CD8-positive, alpha-beta memory T cell (primary cell): ENCODE results near the gene ARHGEF28. TPM values are rescaled to one million over a fixed set of nuclear protein-coding genes. Genes with fewer than 3 reads are reported as not detected.

ENCODE experiments used
- CTCF ChIA-PET: fragments of 350-600 bp; sonication (Branson Sonifier 250); formaldehyde crosslinking; loops from one replicate; lab custom pipeline; 2021; ENCODE audit warnings: antibody characterized with exemption; lab: Charles Lee
- POLR2A ChIA-PET: fragments of 350-600 bp; sonication (Branson Sonifier 250); formaldehyde crosslinking; loops from one replicate; lab custom pipeline; 2021; ENCODE audit warnings: antibody characterized with exemption; lab: Charles Lee
- DNase-seq, 5 donors: peaks; one replicate each; pipeline versions ENCODE4 v3.0.0 to v3.0.0-alpha.2; 2020 to 2022; ENCODE audit warnings: mixed read lengths in 1 of 5
- H3K27ac ChIP-seq: one replicate; pipeline ENCODE4 v1.7.0; 2013; ENCODE audit warnings: low read depth, mild to moderate bottlenecking, low read length, moderate library complexity
- H3K27me3 ChIP-seq: 2 replicates; pipeline ENCODE4 v1.7.0; 2013; ENCODE audit warnings: low read length, mild to moderate bottlenecking; ENCODE audit not compliant: insufficient read depth, poor library complexity, severe bottlenecking
- H3K36me3 ChIP-seq: 2 replicates; pipeline ENCODE4 v1.7.0; 2013; ENCODE audit warnings: mild to moderate bottlenecking, low read length, moderate library complexity; ENCODE audit not compliant: insufficient read depth
- H3K4me1 ChIP-seq: 2 replicates; pipeline ENCODE4 v1.7.0; 2013; ENCODE audit warnings: mild to moderate bottlenecking, low read length, moderate library complexity; ENCODE audit not compliant: insufficient read depth
- H3K4me3 ChIP-seq: 2 replicates; pipeline ENCODE4 v1.7.0; 2013; ENCODE audit warnings: mild to moderate bottlenecking, low read length
- H3K9me3 ChIP-seq: 2 replicates; pipeline ENCODE4 v1.7.0; 2013; ENCODE audit warnings: mild to moderate bottlenecking, low read length
- H3K27ac Mint-ChIP-seq, 8 donors: one replicate each; pipeline ENCODE4 v1.8.0; 2020 to 2021; ENCODE audit warnings: mixed read lengths in 8 of 8, mild to moderate bottlenecking in 6 of 8, inconsistent platforms in 3 of 8, moderate library complexity in 3 of 8
- H3K27me3 Mint-ChIP-seq, 2 donors: one replicate each; pipeline ENCODE4 v1.8.0; 2020 to 2021; ENCODE audit warnings: mixed read lengths in 2 of 2, mild to moderate bottlenecking in 1 of 2, moderate library complexity in 1 of 2
- H3K36me3 Mint-ChIP-seq, 3 donors: one replicate each; pipeline ENCODE4 v1.8.0; 2020 to 2021; ENCODE audit warnings: mixed read lengths in 3 of 3, inconsistent platforms in 1 of 3, mild to moderate bottlenecking in 1 of 3
- H3K4me1 Mint-ChIP-seq, 3 donors: one replicate each; pipeline ENCODE4 v1.8.0; 2020 to 2021; ENCODE audit warnings: mixed read lengths in 3 of 3, inconsistent platforms in 1 of 3, mild to moderate bottlenecking in 1 of 3
- H3K4me3 Mint-ChIP-seq, 7 donors: one replicate each; pipeline ENCODE4 v1.8.0; 2020 to 2021; ENCODE audit warnings: mixed read lengths in 7 of 7, mild to moderate bottlenecking in 6 of 7, moderate library complexity in 4 of 7, inconsistent platforms in 2 of 7
- H3K9me3 Mint-ChIP-seq, 5 donors: one replicate each; pipeline ENCODE4 v1.8.0; 2020 to 2022; ENCODE audit warnings: mixed read lengths in 5 of 5, mild to moderate bottlenecking in 3 of 5, moderate library complexity in 2 of 5, inconsistent platforms in 1 of 5
- polyA plus RNA-seq: library from polyadenylated mRNA; unstranded; fragments of 300-500 nt; fragmentation: Illumina TruSeq; gene quantifications from one replicate; pipeline ENCODE4 v1.2.3, GENCODE V29; 2021
- total RNA-seq, 2 experiments: library from RNA; stranded (reverse); gene quantifications; one replicate each; pipeline ENCODE4 v1.2.3, GENCODE V29; 2021

ARHGEF28 gene
- total and polyA plus RNA-seq, 3 experiments from 2014 or later, result 0.24 to 0.28 (median 0.27) TPM

GRCh38 chr5:73960426-73960825 is 334.4 kb downstream of the ARHGEF28 start:
- no peak overlapping the region for H3K27ac Mint-ChIP-seq
- H3K9me3 Mint-ChIP-seq, result peaks cover 0 to 4% (median 0%) of the 10 kb centered on the region in 5 donors
- Histone ChIP-seq H3K4me3 (no peak overlapping the region), H3K4me1 (no peaks in the 10 kb centered on the region), H3K27ac (no peak overlapping the region), H3K36me3 (no peaks in the 10 kb centered on the region), H3K9me3 (no peaks in the 10 kb centered on the region), H3K27me3 (no peaks in the 10 kb centered on the region)
- no peak for DNase-seq
- peaks cover 7 to 23% of the 10 kb centered on the region in 2 donors for H3K27me3 Mint-ChIP-seq
- ChIA-PET POLR2A (no interaction called here), CTCF (no interaction called here)
- H3K36me3 Mint-ChIP-seq, result no peaks in the 10 kb centered on the region
- peaks cover 0 to 5% (median 0%) of the 10 kb centered on the region in 3 donors for H3K4me1 Mint-ChIP-seq
- no peak overlapping the region for H3K4me3 Mint-ChIP-seq

- H3K4me3 Mint-ChIP-seq, result no peak overlapping the region
- Histone ChIP-seq H3K4me3 (no peak overlapping the region), H3K27ac (no peak overlapping the region), H3K9me3 (no peaks in the 10 kb centered on the region), H3K27me3 (no peaks in the 10 kb centered on the region), H3K4me1 (no peaks in the 10 kb centered on the region), H3K36me3 (no peaks in the 10 kb centered on the region)
- no peak overlapping the region for H3K27ac Mint-ChIP-seq
- peaks cover 0 to 5% (median 0%) of the 10 kb centered on the region in 3 donors for H3K4me1 Mint-ChIP-seq
- POLR2A ChIA-PET, result no interaction called here
- no peaks in the 10 kb centered on the region for H3K36me3 Mint-ChIP-seq
- H3K9me3 Mint-ChIP-seq, result peaks cover 0 to 2% (median 0%) of the 10 kb centered on the region in 5 donors
- DNase-seq, result no peak
- H3K27me3 Mint-ChIP-seq, result peaks cover 4 to 26% of the 10 kb centered on the region in 2 donors
- CTCF ChIA-PET, result no interaction called here
Observed at GRCh38 chr5:73962801-73963425, 336.9 kb downstream of the ARHGEF28 start.

GRCh38 chr5:73964352-73964865 is 338.4 kb downstream of the ARHGEF28 start:
- Mint-ChIP-seq H3K4me1 (peaks cover 0 to 5% (median 0%) of the 10 kb centered on the region in 3 donors), H3K27me3 (peaks cover 1 to 15% of the 10 kb centered on the region in 2 donors), H3K27ac (no peak overlapping the region), H3K36me3 (no peaks in the 10 kb centered on the region), H3K4me3 (no peak overlapping the region), H3K9me3 (peaks cover 0 to 2% (median 0%) of the 10 kb centered on the region in 5 donors)
- no peaks in the 10 kb centered on the region for H3K4me1 ChIP-seq
- H3K36me3 ChIP-seq, result no peaks in the 10 kb centered on the region
- H3K27ac ChIP-seq, result no peak overlapping the region
- H3K9me3 ChIP-seq, result no peaks in the 10 kb centered on the region
- no peak overlapping the region for H3K4me3 ChIP-seq
- DNase-seq, result no peak
- CTCF ChIA-PET, result no interaction called here
- POLR2A ChIA-PET, result no interaction called here
- H3K27me3 ChIP-seq, result no peaks in the 10 kb centered on the region

GRCh38 chr5:73966451-73966850 is 340.5 kb downstream of the ARHGEF28 start:
- Mint-ChIP-seq H3K27ac (no peak overlapping the region), H3K9me3 (peaks cover 0 to 2% (median 0%) of the 10 kb centered on the region in 5 donors), H3K36me3 (no peaks in the 10 kb centered on the region), H3K4me1 (no peaks in the 10 kb centered on the region), H3K27me3 (peaks cover 1 to 19% of the 10 kb centered on the region in 2 donors), H3K4me3 (no peak overlapping the region)
- DNase-seq, result no peak
- Histone ChIP-seq H3K27ac (no peak overlapping the region), H3K9me3 (no peaks in the 10 kb centered on the region), H3K36me3 (no peaks in the 10 kb centered on the region), H3K4me1 (no peaks in the 10 kb centered on the region), H3K4me3 (no peak overlapping the region), H3K27me3 (no peaks in the 10 kb centered on the region)
- CTCF ChIA-PET, result no interaction called here
- POLR2A ChIA-PET, result no interaction called here

GRCh38 chr5:73967347-73967746 is 341.4 kb downstream of the ARHGEF28 start:
- DNase-seq, result no peak
- Mint-ChIP-seq H3K9me3 (peaks cover 0 to 2% (median 0%) of the 10 kb centered on the region in 5 donors), H3K4me3 (no peak overlapping the region), H3K36me3 (no peaks in the 10 kb centered on the region), H3K27me3 (peaks cover 1 to 16% of the 10 kb centered on the region in 2 donors), H3K27ac (no peak overlapping the region), H3K4me1 (no peaks in the 10 kb centered on the region)
- Histone ChIP-seq H3K4me3 (no peak overlapping the region), H3K9me3 (no peaks in the 10 kb centered on the region), H3K36me3 (no peaks in the 10 kb centered on the region), H3K27ac (no peak overlapping the region), H3K27me3 (no peaks in the 10 kb centered on the region), H3K4me1 (no peaks in the 10 kb centered on the region)
- CTCF ChIA-PET, result no interaction called here
- POLR2A ChIA-PET, result no interaction called here

GRCh38 chr5:73968246-73968645 is 342.2 kb downstream of the ARHGEF28 start:
- no peak for DNase-seq
- Histone ChIP-seq H3K4me3 (no peak overlapping the region), H3K9me3 (no peaks in the 10 kb centered on the region), H3K36me3 (no peaks in the 10 kb centered on the region), H3K27me3 (no peaks in the 10 kb centered on the region), H3K4me1 (no peaks in the 10 kb centered on the region), H3K27ac (no peak overlapping the region)
- Mint-ChIP-seq H3K27me3 (peaks cover 1 to 15% of the 10 kb centered on the region in 2 donors), H3K4me3 (no peak overlapping the region), H3K36me3 (no peaks in the 10 kb centered on the region), H3K4me1 (no peaks in the 10 kb centered on the region), H3K9me3 (peaks cover 0 to 2% (median 0%) of the 10 kb centered on the region in 5 donors), H3K27ac (no peak overlapping the region)
- ChIA-PET CTCF (no interaction called here), POLR2A (no interaction called here)

- Mint-ChIP-seq H3K4me1 (no peaks in the 10 kb centered on the region), H3K27ac (no peak overlapping the region)
- DNase-seq, result no peak
Observed at GRCh38 chr5:73968729-73969128, 342.7 kb downstream of the ARHGEF28 start.

GRCh38 chr5:73969195-73970036 is 343.4 kb downstream of the ARHGEF28 start:
- Mint-ChIP-seq H3K4me1 (no peaks in the 10 kb centered on the region), H3K9me3 (peaks cover 0 to 2% (median 0%) of the 10 kb centered on the region in 5 donors), H3K27me3 (peaks cover 0 to 15% of the 10 kb centered on the region in 2 donors), H3K4me3 (no peak overlapping the region), H3K36me3 (no peaks in the 10 kb centered on the region), H3K27ac (no peak overlapping the region)
- DNase-seq, result no peak
- H3K36me3 ChIP-seq, result no peaks in the 10 kb centered on the region
- H3K27ac ChIP-seq, result no peak overlapping the region
- CTCF ChIA-PET, result no interaction called here
- H3K27me3 ChIP-seq, result no peaks in the 10 kb centered on the region
- no peaks in the 10 kb centered on the region for H3K4me1 ChIP-seq
- H3K9me3 ChIP-seq, result no peaks in the 10 kb centered on the region
- no peak overlapping the region for H3K4me3 ChIP-seq
- POLR2A ChIA-PET, result no interaction called here

More at GRCh38 chr5:73968729-73969128, 342.7 kb downstream of the ARHGEF28 start:
- no peak overlapping the region for H3K4me3 ChIP-seq
- H3K36me3 ChIP-seq, result no peaks in the 10 kb centered on the region
- no peak overlapping the region for H3K4me3 Mint-ChIP-seq
- H3K36me3 Mint-ChIP-seq, result no peaks in the 10 kb centered on the region
- H3K9me3 ChIP-seq, result no peaks in the 10 kb centered on the region
- H3K4me1 ChIP-seq, result no peaks in the 10 kb centered on the region
- peaks cover 1 to 15% of the 10 kb centered on the region in 2 donors for H3K27me3 Mint-ChIP-seq
- no peak overlapping the region for H3K27ac ChIP-seq
- ChIA-PET POLR2A (no interaction called here), CTCF (no interaction called here)
- peaks cover 0 to 2% (median 0%) of the 10 kb centered on the region in 5 donors for H3K9me3 Mint-ChIP-seq
- no peaks in the 10 kb centered on the region for H3K27me3 ChIP-seq
